GM12878 (cell line): ENCODE data around the gene GLO1. TPM values are rescaled to one million over a fixed set of nuclear protein-coding genes. Genes with fewer than 3 reads are reported as not detected.

Experiments
- ATAC-seq: fragments of 200-7000 bp; cut with Tn5 transposase; 3 replicates; pipeline ENCODE4 v1.9.1; 2020; ENCODE audit warnings: mild to moderate bottlenecking, moderate library complexity
- BruUV-seq: library from RNA; stranded (reverse); fragments of 400-500 nt; replicated peaks from 2 replicates; lab custom pipeline; 2021; lab: Mats Ljungman, UMichigan
- CTCF ChIA-PET: fragments of 300-600 bp; sonication (Branson Sonifier 250); formaldehyde crosslinking; extraction: SDS; loops from one replicate; lab custom pipeline; 2021; ENCODE audit warnings: inconsistent platforms; lab: Yijun Ruan, JAX
- POLR2A ChIA-PET: fragments of 350-600 bp; formaldehyde crosslinking; extraction: SDS; loops from one replicate; lab custom pipeline; 2021; ENCODE audit warnings: inconsistent platforms; lab: Charles Lee
- RAD21 ChIA-PET: fragments of 300-600 bp; sonication (Branson Sonifier 250); formaldehyde crosslinking; loops from one replicate; lab custom pipeline; 2023; ENCODE audit warnings: antibody characterized with exemption; ENCODE audit not compliant: unreplicated experiment; lab: Charles Lee
- SMC1A ChIA-PET: fragments of 300-600 bp; sonication (Branson Sonifier 250); formaldehyde crosslinking; loops from one replicate; lab custom pipeline; 2023; ENCODE audit not compliant: unreplicated experiment, uncharacterized antibody; lab: Charles Lee
- DNase-seq: peaks from one replicate; pipeline ENCODE4 v3.0.0-alpha.2; 2011; ENCODE audit warnings: low read depth, low spot score
- FAIRE-seq: peaks from 3 replicates; lab custom pipeline; 2011; peaks lifted over from hg19 to GRCh38; lab: Jason Lieb, UNC
- H2AFZ ChIP-seq: 2 replicates; pipeline ENCODE4 v1.6.0; 2011; ENCODE audit warnings: low read depth, low read length, control low read depth; ENCODE audit not compliant: control insufficient read depth
- H3K27ac ChIP-seq: 2 replicates; pipeline ENCODE4 v1.5.1; 2011; ENCODE audit warnings: control low read depth; ENCODE audit not compliant: control insufficient read depth, insufficient read depth
- H3K27me3 ChIP-seq, 2 experiments: replicated peaks in 1 of 2; 2 replicates each; pipeline versions ENCODE4 v1.6.0 to v1.6.1; 2011; ENCODE audit warnings: low read length in 1 of 2; ENCODE audit not compliant: control insufficient read depth in 2 of 2, insufficient read depth in 2 of 2
- H3K36me3 ChIP-seq, 2 experiments: 2 replicates each; pipeline ENCODE4 v1.5.1; 2011; ENCODE audit warnings: low read length in 1 of 2; ENCODE audit not compliant: control insufficient read depth in 2 of 2, insufficient read depth in 2 of 2
- H3K4me1 ChIP-seq: 2 replicates; pipeline ENCODE4 v1.6.1; 2011; ENCODE audit warnings: mild to moderate bottlenecking, low read length, moderate library complexity, mixed read lengths; ENCODE audit not compliant: control insufficient read depth, insufficient read depth
- H3K4me2 ChIP-seq: 2 replicates; pipeline ENCODE4 v1.6.0; 2011; ENCODE audit warnings: control low read depth; ENCODE audit not compliant: control insufficient read depth, insufficient read depth
- H3K4me3 ChIP-seq: fragments of 200-600 bp; sonication (generic); 2 replicates; pipeline ENCODE4 v1.5.1; 2016
- H3K79me2 ChIP-seq: 2 replicates; pipeline ENCODE4 v1.6.0; 2011; ENCODE audit warnings: low read length; ENCODE audit not compliant: control insufficient read depth, insufficient read depth
- H3K9ac ChIP-seq: 2 replicates; pipeline ENCODE4 v1.8.0; 2011; ENCODE audit warnings: low read length, control low read depth, mixed read lengths; ENCODE audit not compliant: control insufficient read depth, insufficient read depth
- H3K9me3 ChIP-seq: replicated peaks from 3 replicates; pipeline ENCODE4 v1.5.1; 2011; ENCODE audit warnings: mild to moderate bottlenecking, low read length; ENCODE audit not compliant: control insufficient read depth, insufficient read depth
- H4K20me1 ChIP-seq: 2 replicates; pipeline ENCODE4 v1.6.0; 2011; ENCODE audit not compliant: control insufficient read depth, insufficient read depth
- CREB1 ChIP-seq: IDR thresholded peaks from 2 replicates; pipeline ENCODE4 v1.6.1; 2012; ENCODE audit warnings: low read depth, mild to moderate bottlenecking, inconsistent platforms
- E4F1 ChIP-seq: fragments of 450-650 bp; IDR thresholded peaks from 2 replicates; pipeline ENCODE4 v1.6.1; 2018; ENCODE audit warnings: borderline replicate concordance, mild to moderate bottlenecking; ENCODE audit not compliant: partially characterized antibody
- ELK1 ChIP-seq: IDR thresholded peaks from 2 replicates; pipeline ENCODE4 v1.6.1; 2012; ENCODE audit warnings: low read depth, low read length, improper control_type of control experiment
- HDGF ChIP-seq: fragments of 450-650 bp; IDR thresholded peaks from 2 replicates; pipeline ENCODE4 v1.6.1; 2016; ENCODE audit warnings: antibody characterized with exemption
- MTA3 ChIP-seq: IDR thresholded peaks from 2 replicates; pipeline ENCODE4 v1.6.1; 2012; ENCODE audit warnings: low read length, inconsistent platforms, borderline replicate concordance
- SMARCA5 ChIP-seq: fragments of 450-650 bp; IDR thresholded peaks from 2 replicates; pipeline ENCODE4 v1.6.1; 2017; ENCODE audit warnings: mild to moderate bottlenecking
- SREBF1 ChIP-seq: IDR thresholded peaks from 2 replicates; pipeline ENCODE4 v1.6.1; 2012; ENCODE audit warnings: mild to moderate bottlenecking, low read length
- TARDBP ChIP-seq: IDR thresholded peaks from 2 replicates; pipeline ENCODE4 v1.6.1; 2016; ENCODE audit warnings: borderline replicate concordance
- TCF7 ChIP-seq: IDR thresholded peaks from 2 replicates; pipeline ENCODE4 v1.6.1; 2014; ENCODE audit warnings: antibody characterized with exemption, borderline replicate concordance
- WGBS: methylation state at CpG from one replicate; pipeline ENCODE4 v1.1.6; 2016; ENCODE audit warnings: low lambda C conversion rate; ENCODE audit not compliant: insufficient replicate concordance, insufficient coverage; ENCODE audit errors: missing lambda C conversion rate; 5-methylcytosine and 5-hydroxymethylcytosine counted together
- in situ Hi-C: fragments of 300-500 bp; cut with MboI; formaldehyde crosslinking; loops from 9 replicates; pipeline ENCODE4 v1.14.3; 2018; ENCODE audit warnings: mixed read lengths
- intact Hi-C: fragments of 100-400 bp; cut with micrococcal nuclease; formaldehyde crosslinking; loops from one replicate; pipeline ENCODE4 v1.14.2; 2022; ENCODE audit not compliant: unreplicated experiment
- polyA plus RNA-seq, 11 experiments: library from polyadenylated mRNA; depleted of rRNA in 4 of 11; unstranded in 6 of 11; stranded (reverse) in 5 of 11; fragments of >200 nt; fragmentation: Nextera tagmentation in 4 of 11; fragmentation: Illumina TruSeq in 1 of 11; extraction: Ambion mirVana in 4 of 11; extraction: Trizol in 1 of 11; gene quantifications; 1 replicate in 1 of 11; 2 replicates in 10 of 11; pipeline versions ENCODE4 v1.2.1 to v1.2.3, GENCODE V29; 2011 to 2016; ENCODE audit warnings: inconsistent platforms in 2 of 11, missing spikeins in 2 of 11, low read depth in 1 of 11
- total RNA-seq, 4 experiments: library from RNA; depleted of rRNA in 3 of 4; stranded (reverse); fragments of >200 nt in 3 of 4; fragmentation: Illumina TruSeq in 1 of 4; extraction: Trizol in 1 of 4; gene quantifications; 2 replicates each; pipeline versions ENCODE4 v1.2.1 to v1.2.3, GENCODE V29; 2013 to 2021
- TF ChIP-seq, protein P1 (sequence below): IDR thresholded peaks from 2 replicates; pipeline ENCODE4 v1.6.1; 2011; ENCODE audit warnings: mild to moderate bottlenecking, low read depth, low read length, moderate library complexity; ENCODE audit not compliant: insufficient replicate concordance
- TF ChIP-seq, protein P2 (sequence below): fragments of 450-650 bp; IDR thresholded peaks from 2 replicates; pipeline ENCODE4 v1.6.1; 2017; ENCODE audit warnings: mild to moderate bottlenecking, moderate library complexity
- TF ChIP-seq, protein P3 (sequence below): fragments of 450-650 bp; IDR thresholded peaks from 2 replicates; pipeline ENCODE4 v1.6.1; 2017; ENCODE audit warnings: antibody characterized with exemption, mild to moderate bottlenecking, moderate library complexity

GLO1 gene
- total and polyA plus RNA-seq, 10 of the 15 experiments (the other 5 are each of a cell fraction or from before 2014, with no cell fraction given): 105 to 227 (median 150) TPM

DNA sequence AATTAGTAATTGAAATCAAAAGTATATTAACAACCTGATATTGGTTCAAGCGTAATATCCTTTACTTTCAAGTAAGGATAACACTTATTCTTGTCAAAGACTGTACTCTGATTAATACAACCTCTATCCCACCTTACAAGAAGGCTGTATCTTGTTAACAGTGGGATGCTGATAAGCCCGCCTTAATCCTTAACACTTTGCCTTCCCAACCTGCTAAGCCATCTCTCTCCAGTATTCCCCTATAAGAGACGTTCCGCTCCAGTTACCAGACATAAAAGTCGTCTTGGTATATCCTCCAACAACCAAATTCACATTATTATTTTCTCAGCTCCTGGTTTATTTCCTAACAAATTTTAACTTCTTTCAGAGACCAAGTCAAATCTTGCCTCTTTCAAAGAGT lies 65.2 kb downstream of the GLO1 start:
- H4K20me1 ChIP-seq: no peaks in the 10 kb centered on the region
- in situ Hi-C loops: no loop called here
- no peak for DNase-seq

More for the DNA sequence above, 65.2 kb downstream of the GLO1 start:
- no peak overlapping the region for H3K9ac ChIP-seq
- BruUV-seq: no TSS peak
- no peaks in the 10 kb centered on the region; the same call in none of the 2 replicates for H3K79me2 ChIP-seq
- H3K27ac ChIP-seq: no peak overlapping the region
- WGBS: 95% methylated on average over 5 of the region's 5 CpGs
- ChIA-PET SMC1A (interaction anchor here (0.6 kb wide), 1 partner anchor 459 kb away, joined by 3 read pairs; no protein-coding TSS in a partner anchor), CTCF (no interaction called here), RAD21 (no interaction called here), POLR2A (no interaction called here)
- H3K27me3 ChIP-seq: no peaks in the 10 kb centered on the region
- no peak overlapping the region for H2AFZ ChIP-seq
- H3K4me2 ChIP-seq: no peak overlapping the region
- intact Hi-C loops: no loop called here
- TF ChIP-seq SMARCA5 (no peak), SREBF1 (no peak), E4F1 (no peak), TCF7 (no peak), TARDBP (no peak), CREB1 (no peak), ELK1 (no peak), HDGF (no peak), MTA3 (no peak)
- TF ChIP-seq, protein P1, sequence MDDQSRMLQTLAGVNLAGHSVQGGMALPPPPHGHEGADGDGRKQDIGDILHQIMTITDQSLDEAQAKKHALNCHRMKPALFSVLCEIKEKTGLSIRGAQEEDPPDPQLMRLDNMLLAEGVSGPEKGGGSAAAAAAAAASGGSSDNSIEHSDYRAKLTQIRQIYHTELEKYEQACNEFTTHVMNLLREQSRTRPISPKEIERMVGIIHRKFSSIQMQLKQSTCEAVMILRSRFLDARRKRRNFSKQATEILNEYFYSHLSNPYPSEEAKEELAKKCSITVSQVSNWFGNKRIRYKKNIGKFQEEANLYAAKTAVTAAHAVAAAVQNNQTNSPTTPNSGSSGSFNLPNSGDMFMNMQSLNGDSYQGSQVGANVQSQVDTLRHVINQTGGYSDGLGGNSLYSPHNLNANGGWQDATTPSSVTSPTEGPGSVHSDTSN: no peak
- TF ChIP-seq, protein P2, sequence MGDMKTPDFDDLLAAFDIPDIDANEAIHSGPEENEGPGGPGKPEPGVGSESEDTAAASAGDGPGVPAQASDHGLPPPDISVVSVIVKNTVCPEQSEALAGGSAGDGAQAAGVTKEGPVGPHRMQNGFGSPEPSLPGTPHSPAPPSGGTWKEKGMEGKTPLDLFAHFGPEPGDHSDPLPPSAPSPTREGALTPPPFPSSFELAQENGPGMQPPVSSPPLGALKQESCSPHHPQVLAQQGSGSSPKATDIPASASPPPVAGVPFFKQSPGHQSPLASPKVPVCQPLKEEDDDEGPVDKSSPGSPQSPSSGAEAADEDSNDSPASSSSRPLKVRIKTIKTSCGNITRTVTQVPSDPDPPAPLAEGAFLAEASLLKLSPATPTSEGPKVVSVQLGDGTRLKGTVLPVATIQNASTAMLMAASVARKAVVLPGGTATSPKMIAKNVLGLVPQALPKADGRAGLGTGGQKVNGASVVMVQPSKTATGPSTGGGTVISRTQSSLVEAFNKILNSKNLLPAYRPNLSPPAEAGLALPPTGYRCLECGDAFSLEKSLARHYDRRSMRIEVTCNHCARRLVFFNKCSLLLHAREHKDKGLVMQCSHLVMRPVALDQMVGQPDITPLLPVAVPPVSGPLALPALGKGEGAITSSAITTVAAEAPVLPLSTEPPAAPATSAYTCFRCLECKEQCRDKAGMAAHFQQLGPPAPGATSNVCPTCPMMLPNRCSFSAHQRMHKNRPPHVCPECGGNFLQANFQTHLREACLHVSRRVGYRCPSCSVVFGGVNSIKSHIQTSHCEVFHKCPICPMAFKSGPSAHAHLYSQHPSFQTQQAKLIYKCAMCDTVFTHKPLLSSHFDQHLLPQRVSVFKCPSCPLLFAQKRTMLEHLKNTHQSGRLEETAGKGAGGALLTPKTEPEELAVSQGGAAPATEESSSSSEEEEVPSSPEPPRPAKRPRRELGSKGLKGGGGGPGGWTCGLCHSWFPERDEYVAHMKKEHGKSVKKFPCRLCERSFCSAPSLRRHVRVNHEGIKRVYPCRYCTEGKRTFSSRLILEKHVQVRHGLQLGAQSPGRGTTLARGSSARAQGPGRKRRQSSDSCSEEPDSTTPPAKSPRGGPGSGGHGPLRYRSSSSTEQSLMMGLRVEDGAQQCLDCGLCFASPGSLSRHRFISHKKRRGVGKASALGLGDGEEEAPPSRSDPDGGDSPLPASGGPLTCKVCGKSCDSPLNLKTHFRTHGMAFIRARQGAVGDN: no peak
- TF ChIP-seq, protein P3, sequence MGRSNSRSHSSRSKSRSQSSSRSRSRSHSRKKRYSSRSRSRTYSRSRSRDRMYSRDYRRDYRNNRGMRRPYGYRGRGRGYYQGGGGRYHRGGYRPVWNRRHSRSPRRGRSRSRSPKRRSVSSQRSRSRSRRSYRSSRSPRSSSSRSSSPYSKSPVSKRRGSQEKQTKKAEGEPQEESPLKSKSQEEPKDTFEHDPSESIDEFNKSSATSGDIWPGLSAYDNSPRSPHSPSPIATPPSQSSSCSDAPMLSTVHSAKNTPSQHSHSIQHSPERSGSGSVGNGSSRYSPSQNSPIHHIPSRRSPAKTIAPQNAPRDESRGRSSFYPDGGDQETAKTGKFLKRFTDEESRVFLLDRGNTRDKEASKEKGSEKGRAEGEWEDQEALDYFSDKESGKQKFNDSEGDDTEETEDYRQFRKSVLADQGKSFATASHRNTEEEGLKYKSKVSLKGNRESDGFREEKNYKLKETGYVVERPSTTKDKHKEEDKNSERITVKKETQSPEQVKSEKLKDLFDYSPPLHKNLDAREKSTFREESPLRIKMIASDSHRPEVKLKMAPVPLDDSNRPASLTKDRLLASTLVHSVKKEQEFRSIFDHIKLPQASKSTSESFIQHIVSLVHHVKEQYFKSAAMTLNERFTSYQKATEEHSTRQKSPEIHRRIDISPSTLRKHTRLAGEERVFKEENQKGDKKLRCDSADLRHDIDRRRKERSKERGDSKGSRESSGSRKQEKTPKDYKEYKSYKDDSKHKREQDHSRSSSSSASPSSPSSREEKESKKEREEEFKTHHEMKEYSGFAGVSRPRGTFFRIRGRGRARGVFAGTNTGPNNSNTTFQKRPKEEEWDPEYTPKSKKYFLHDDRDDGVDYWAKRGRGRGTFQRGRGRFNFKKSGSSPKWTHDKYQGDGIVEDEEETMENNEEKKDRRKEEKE: no peak
- ATAC-seq (no peak), FAIRE-seq (no peak)
- H3K9me3 ChIP-seq: no peaks in the 10 kb centered on the region
- no peak overlapping the region for H3K4me3 ChIP-seq
- no peaks in the 10 kb centered on the region for H3K36me3 ChIP-seq
- peaks cover 6% of the 10 kb centered on the region; the same call in 1 of the 2 replicates for H3K4me1 ChIP-seq
